Stimulated activated CD4-positive, alpha-beta T cell treated with anti-CD3 and anti-CD28 coated beads, Interleukin-4, amount 100 ng/mL, for 24 hours (primary cell): ENCODE data around the gene FHOD3.

Experiments used
- DNase-seq: peaks from one replicate; pipeline ENCODE4 v3.0.0-alpha.2; 2020

The FHOD3 gene

GRCh38 chr18:36297417-36298125, at the start of gene FHOD3:
Gene FHOD3, plus strand, starts transcription at chr18:36297713. Its CDS starts 123 bp downstream, at chr18:36297836.
- DNase-seq, result no peak

- DNase-seq, result no peak
Measured at GRCh38 chr18:36249392-36249791, 48.1 kb upstream of the FHOD3 start.

GRCh38 chr18:36250827-36251226, 46.7 kb upstream of the FHOD3 start:
- no peak for DNase-seq

GRCh38 chr18:36255072-36255698, 42.3 kb upstream of the FHOD3 start:
- no peak for DNase-seq

GRCh38 chr18:36256094-36256493, 41.4 kb upstream of the FHOD3 start:
- DNase-seq, result no peak

GRCh38 chr18:36262971-36263370, 34.5 kb upstream of the FHOD3 start:
- no peak for DNase-seq

- no peak for DNase-seq
Measured at GRCh38 chr18:36264283-36264682, 33.2 kb upstream of the FHOD3 start.

GRCh38 chr18:36265015-36265414, 32.5 kb upstream of the FHOD3 start:
- no peak for DNase-seq

GRCh38 chr18:36269157-36269556, 28.4 kb upstream of the FHOD3 start:
- no peak for DNase-seq

- no peak for DNase-seq
Measured at GRCh38 chr18:36271153-36271552, 26.4 kb upstream of the FHOD3 start.

GRCh38 chr18:36273347-36273746, 24.2 kb upstream of the FHOD3 start:
- no peak for DNase-seq

- DNase-seq, result no peak
Measured at GRCh38 chr18:36274083-36274715, 23.3 kb upstream of the FHOD3 start.

- no peak for DNase-seq
Measured at GRCh38 chr18:36275561-36275960, 22.0 kb upstream of the FHOD3 start.

GRCh38 chr18:36279001-36279400, 18.5 kb upstream of the FHOD3 start:
- no peak for DNase-seq

- no peak for DNase-seq
Measured at GRCh38 chr18:36281936-36282335, 15.6 kb upstream of the FHOD3 start.

GRCh38 chr18:36283448-36283847, 14.1 kb upstream of the FHOD3 start:
- DNase-seq, result no peak

- DNase-seq, result no peak
Measured at GRCh38 chr18:36284268-36284667, 13.2 kb upstream of the FHOD3 start.

GRCh38 chr18:36284671-36285295, 12.7 kb upstream of the FHOD3 start:
- peak; percentile 57 for DNase-seq

GRCh38 chr18:36287653-36288052, 9.9 kb upstream of the FHOD3 start:
- DNase-seq, result no peak

- DNase-seq, result no peak
Measured at GRCh38 chr18:36288689-36289088, 8.8 kb upstream of the FHOD3 start.

GRCh38 chr18:36294031-36294430, 3.5 kb upstream of the FHOD3 start:
- no peak for DNase-seq

GRCh38 chr18:36295214-36295613, 2.3 kb upstream of the FHOD3 start:
- no peak for DNase-seq

GRCh38 chr18:36295880-36296301, 1.6 kb upstream of the FHOD3 start:
- DNase-seq, result no peak
